ENCODE results near the gene TMPRSS15. TPM values are rescaled to one million over a fixed set of nuclear protein-coding genes. Genes with fewer than 3 reads are reported as not detected.
A peak's percentile ranks its signal among the peaks of the same experiment; 100 is the strongest.

The TMPRSS15 gene
- total and polyA plus RNA-seq, 9 of the 15 experiments (the other 6 are each of a cell fraction or from before 2014, with no cell fraction given) = 0.03 to 0.11 (median 0.04) TPM; not detected in 4

DNA sequence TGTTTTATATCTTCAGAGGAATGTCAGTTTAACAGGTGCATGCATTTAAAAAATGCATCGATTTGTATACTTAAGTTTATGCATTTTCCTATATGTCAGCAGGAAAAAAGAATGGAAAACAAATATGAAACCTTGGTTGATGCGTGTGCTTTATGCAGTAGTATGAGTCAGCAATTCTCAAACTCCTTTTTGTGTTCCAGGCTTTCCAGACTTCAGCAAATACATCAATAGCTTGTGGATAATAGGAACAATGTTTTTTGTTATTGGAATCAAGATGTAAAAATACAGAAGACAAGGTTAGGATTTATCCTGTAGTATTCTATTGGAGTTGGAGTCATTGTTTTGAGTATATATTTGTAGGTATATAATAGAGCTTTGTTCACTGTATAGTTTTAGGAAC lies 113.7 kb downstream of the TMPRSS15 start (continued):
- TF ChIP-seq ZNF609 (CRISPR knock-in tag; IDR thresholded peaks at IDR 0.05; ENCODE audit: borderline replicate concordance) (no peak), MAFF (IDR thresholded peaks at IDR 0.05; ENCODE audit: low read length) (peak; percentile 24; the same call in 1 of the 2 replicates), ZNF75A (CRISPR knock-in tag; IDR thresholded peaks at IDR 0.05) (no peak), DEAF1 (CRISPR knock-in tag; IDR thresholded peaks at IDR 0.05) (no peak), XRCC5 (IDR thresholded peaks at IDR 0.05; ENCODE audit: low read depth, low read length) (no peak), FOSL1 (tag; conservative IDR thresholded peaks at IDR 0.05) (no peak), DIDO1 (tag; IDR thresholded peaks at IDR 0.05; ENCODE audit: low read depth) (no peak), ZNF174 (CRISPR knock-in tag; IDR thresholded peaks at IDR 0.05) (no peak), ZNF316 (IDR thresholded peaks at IDR 0.05) (peak; percentile 61), CHCHD3 (CRISPR knock-in tag; IDR thresholded peaks at IDR 0.05) (no peak), CAMTA2 (CRISPR knock-in tag; conservative IDR thresholded peaks at IDR 0.05) (no peak), MAFG (tag; conservative IDR thresholded peaks at IDR 0.05) (peak; percentile 52; the same call in 1 of the 2 replicates)
- TF ChIP-seq, protein P1, sequence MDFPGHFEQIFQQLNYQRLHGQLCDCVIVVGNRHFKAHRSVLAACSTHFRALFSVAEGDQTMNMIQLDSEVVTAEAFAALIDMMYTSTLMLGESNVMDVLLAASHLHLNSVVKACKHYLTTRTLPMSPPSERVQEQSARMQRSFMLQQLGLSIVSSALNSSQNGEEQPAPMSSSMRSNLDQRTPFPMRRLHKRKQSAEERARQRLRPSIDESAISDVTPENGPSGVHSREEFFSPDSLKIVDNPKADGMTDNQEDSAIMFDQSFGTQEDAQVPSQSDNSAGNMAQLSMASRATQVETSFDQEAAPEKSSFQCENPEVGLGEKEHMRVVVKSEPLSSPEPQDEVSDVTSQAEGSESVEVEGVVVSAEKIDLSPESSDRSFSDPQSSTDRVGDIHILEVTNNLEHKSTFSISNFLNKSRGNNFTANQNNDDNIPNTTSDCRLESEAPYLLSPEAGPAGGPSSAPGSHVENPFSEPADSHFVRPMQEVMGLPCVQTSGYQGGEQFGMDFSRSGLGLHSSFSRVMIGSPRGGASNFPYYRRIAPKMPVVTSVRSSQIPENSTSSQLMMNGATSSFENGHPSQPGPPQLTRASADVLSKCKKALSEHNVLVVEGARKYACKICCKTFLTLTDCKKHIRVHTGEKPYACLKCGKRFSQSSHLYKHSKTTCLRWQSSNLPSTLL (IDR thresholded peaks at IDR 0.05) = no peak
- TF ChIP-seq, protein P2, sequence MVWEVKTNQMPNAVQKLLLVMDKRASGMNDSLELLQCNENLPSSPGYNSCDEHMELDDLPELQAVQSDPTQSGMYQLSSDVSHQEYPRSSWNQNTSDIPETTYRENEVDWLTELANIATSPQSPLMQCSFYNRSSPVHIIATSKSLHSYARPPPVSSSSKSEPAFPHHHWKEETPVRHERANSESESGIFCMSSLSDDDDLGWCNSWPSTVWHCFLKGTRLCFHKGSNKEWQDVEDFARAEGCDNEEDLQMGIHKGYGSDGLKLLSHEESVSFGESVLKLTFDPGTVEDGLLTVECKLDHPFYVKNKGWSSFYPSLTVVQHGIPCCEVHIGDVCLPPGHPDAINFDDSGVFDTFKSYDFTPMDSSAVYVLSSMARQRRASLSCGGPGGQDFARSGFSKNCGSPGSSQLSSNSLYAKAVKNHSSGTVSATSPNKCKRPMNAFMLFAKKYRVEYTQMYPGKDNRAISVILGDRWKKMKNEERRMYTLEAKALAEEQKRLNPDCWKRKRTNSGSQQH (CRISPR knock-in tag; IDR thresholded peaks at IDR 0.05) = no peak

All from K562 (cell line).